ENCODE data around the gene NAV2. TPM values are rescaled to one million over a fixed set of nuclear protein-coding genes. Genes with fewer than 3 reads are reported as not detected.

NAV2 gene
- total RNA-seq, 1 experiment from 2014 or later = 46.3 TPM

DNA sequence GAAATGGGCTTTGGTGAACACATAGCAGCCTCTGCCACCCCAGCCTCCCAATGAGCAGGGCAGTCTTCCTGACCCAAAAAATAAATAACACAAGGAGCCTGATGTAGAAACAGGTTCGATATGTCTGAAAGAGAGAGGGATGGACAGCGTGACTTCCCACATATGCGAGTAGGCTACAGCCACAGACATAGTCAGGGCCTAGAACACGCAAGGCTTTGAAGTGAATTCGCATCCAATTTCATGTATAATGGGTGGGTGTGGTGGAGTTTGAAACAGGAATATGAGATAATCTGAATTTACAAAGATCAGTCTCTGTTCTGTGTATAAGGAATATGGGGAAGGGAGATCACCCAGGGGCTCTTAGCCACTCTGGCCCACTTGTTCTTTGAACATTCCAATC is 373.3 kb downstream of the NAV2 start:
- TF ChIP-seq CTCF (conservative IDR thresholded peaks at IDR 0.05) = no peak
- Histone ChIP-seq H3K23me2 (ENCODE audit: insufficient read length, low read depth, low read length, poor library complexity, severe bottlenecking) (no peaks in the 10 kb centered on the region), H2BK120ac (ENCODE audit: low read depth, low read length, poor library complexity, severe bottlenecking) (no peak overlapping the region), H3K23ac (ENCODE audit: insufficient read length, low read depth, low read length) (no peak overlapping the region), H3K9me3 (ENCODE audit: control insufficient read depth, low read depth, low read length) (no peaks in the 10 kb centered on the region), H4K8ac (replicated peaks; ENCODE audit: insufficient read length, low read depth, low read length) (no peak overlapping the region), H4K5ac (ENCODE audit: insufficient read length, low read depth, low read length) (no peak overlapping the region), H2AK5ac (ENCODE audit: insufficient read length, low read length) (no peak overlapping the region), H2BK5ac (ENCODE audit: insufficient read length, low read length) (peak overlapping the region; percentile 35), H2BK20ac (ENCODE audit: low read depth, low read length, poor library complexity, severe bottlenecking) (no peak overlapping the region), H3K4ac (ENCODE audit: low read depth, low read length) (no peak overlapping the region), H3K4me1 (ENCODE audit: insufficient read depth, low read length) (no peaks in the 10 kb centered on the region), H2BK12ac (ENCODE audit: insufficient read length, low read depth, low read length) (no peak overlapping the region), H3K4me2 (ENCODE audit: insufficient read depth, insufficient read length, low read length) (no peak overlapping the region), H4K91ac (ENCODE audit: insufficient read length, low read depth, low read length) (no peak overlapping the region), H3K18ac (ENCODE audit: insufficient read length, low read depth, low read length) (no peak overlapping the region), H3K9ac (ENCODE audit: extremely low read depth, insufficient read length, low read length) (no peak overlapping the region), H3K79me2 (ENCODE audit: insufficient read depth, low read length) (no peaks in the 10 kb centered on the region), H4K20me1 (ENCODE audit: control insufficient read depth, insufficient read depth, insufficient read length) (no peaks in the 10 kb centered on the region), H3K27me3 (ENCODE audit: insufficient read depth, low read length) (no peaks in the 10 kb centered on the region), H3K56ac (ENCODE audit: insufficient read length, low read depth, low read length) (no peak overlapping the region), H3T11ph (ENCODE audit: low read length) (no peak overlapping the region), H2BK15ac (ENCODE audit: low read depth, low read length) (no peak overlapping the region), H3K79me1 (ENCODE audit: insufficient read depth, low read depth, low read length, poor library complexity, severe bottlenecking) (no peaks in the 10 kb centered on the region), H2AFZ (ENCODE audit: low read length) (no peak overlapping the region), H3K27ac (ENCODE audit: insufficient read length, low read depth, low read length) (no peak overlapping the region), H3K14ac (ENCODE audit: insufficient read depth, low read length) (no peak overlapping the region)
- Mint-ChIP-seq H3K4me3 (no peak overlapping the region), H3K27me3 (ENCODE audit: low read depth) (no peaks in the 10 kb centered on the region), H3K27ac (no peak overlapping the region), H3K9me3 (no peaks in the 10 kb centered on the region), H3K4me1 (peaks cover 7 to 9% of the 10 kb centered on the region in 2 experiments; a peak in 3 of 4 replicates), H3K36me3 (ENCODE audit: insufficient read depth in 1 of 3, low read depth in 3 of 3) (peaks cover 53 to 88% (median 87%) of the 10 kb centered on the region in 3 experiments; a peak in 6 of 7 replicates)
- DNase-seq = no peak
- no CpG with 5 or more reads among the region's 5 CpGs for WGBS (ENCODE audit: extremely low coverage, insufficient read length, low lambda C conversion rate)
